Colonic mucosa (tissue), 4 donors: ENCODE measurements around the gene ELOB. TPM values are rescaled to one million over a fixed set of nuclear protein-coding genes. Genes with fewer than 3 reads are reported as not detected.

Experiments
- DNase-seq: peaks from one replicate; pipeline ENCODE4 v3.0.0-alpha.2; 2020
- H3K27ac ChIP-seq: fragments of 200-600 bp; one replicate; pipeline ENCODE4 v1.8.0; 2021
- H3K27me3 ChIP-seq: fragments of 200-600 bp; one replicate; pipeline ENCODE4 v1.8.0; 2021
- H3K36me3 ChIP-seq: fragments of 200-600 bp; one replicate; pipeline ENCODE4 v1.8.0; 2021
- H3K4me1 ChIP-seq: fragments of 200-600 bp; one replicate; pipeline ENCODE4 v1.8.0; 2021; ENCODE audit warnings: mild to moderate bottlenecking
- H3K4me3 ChIP-seq: fragments of 200-600 bp; one replicate; pipeline ENCODE4 v1.8.0; 2021
- H3K9ac ChIP-seq, 2 donors: one replicate each; pipeline ENCODE4 v1.7.0; 2013; ENCODE audit warnings: control low read depth in 2 of 2, low read depth in 2 of 2, low read length in 2 of 2
- H3K9me3 ChIP-seq: fragments of 200-600 bp; one replicate; pipeline ENCODE4 v1.8.0; 2021
- CTCF ChIP-seq: fragments of 200-600 bp; IDR thresholded peaks from one replicate; pipeline ENCODE4 v1.8.0; 2022; ENCODE audit warnings: antibody characterized with exemption, mild to moderate bottlenecking
- intact Hi-C: fragments of 100-400 bp; cut with DNase I; formaldehyde crosslinking; loops from one replicate; pipeline ENCODE4 v1.14.1; 2022
- total RNA-seq, 2 donors: library from RNA; stranded (reverse); fragmentation: NEBNext Ultra II Directional in 1 of 2; extraction: Animal tissue kit (Norgen Biotek cat#: 25700) in 1 of 2; gene quantifications; one replicate each; pipeline ENCODE4 v1.2.1, GENCODE V29; 2021
- donor health status: healthy.
- donor health status: DM: no; HTN: no; CAD: no.
- donor health status: DM: no; HTN: no; CAD: no.

ELOB gene
- total RNA-seq, 2 donors from 2014 or later, result 230 to 333 TPM

- DNase-seq, result no peak
- H3K27ac ChIP-seq, result no peak overlapping the region
- no peaks in the 10 kb centered on the region for H3K36me3 ChIP-seq
- no peak for TF ChIP-seq CTCF
- no peak overlapping the region for H3K9ac ChIP-seq
- H3K27me3 ChIP-seq, result no peaks in the 10 kb centered on the region
- no peak overlapping the region for H3K4me3 ChIP-seq
- no peaks in the 10 kb centered on the region for H3K4me1 ChIP-seq
- H3K9me3 ChIP-seq, result no peaks in the 10 kb centered on the region
- intact Hi-C loops, result no loop called here
Measured at GRCh38 chr16:2739625-2740430, 37.3 kb downstream of the ELOB start.

GRCh38 chr16:2738615-2739014, 38.5 kb downstream of the ELOB start:
- Histone ChIP-seq H3K4me1 (no peaks in the 10 kb centered on the region), H3K4me3 (no peak overlapping the region), H3K9ac (no peak overlapping the region), H3K36me3 (no peaks in the 10 kb centered on the region), H3K27ac (no peak overlapping the region), H3K9me3 (no peaks in the 10 kb centered on the region), H3K27me3 (no peaks in the 10 kb centered on the region)
- intact Hi-C loops, result no loop called here
- no peak for TF ChIP-seq CTCF
- no peak for DNase-seq

- intact Hi-C loops, result no loop called here
- Histone ChIP-seq H3K9me3 (no peaks in the 10 kb centered on the region), H3K27me3 (no peaks in the 10 kb centered on the region), H3K4me3 (no peak overlapping the region), H3K27ac (no peak overlapping the region), H3K9ac (no peak overlapping the region), H3K4me1 (no peaks in the 10 kb centered on the region), H3K36me3 (no peaks in the 10 kb centered on the region)
- DNase-seq, result no peak
- TF ChIP-seq CTCF, result no peak
Measured at GRCh38 chr16:2737895-2738418, 39.1 kb downstream of the ELOB start.

GRCh38 chr16:2737238-2737605, 39.9 kb downstream of the ELOB start:
- Histone ChIP-seq H3K4me3 (no peak overlapping the region), H3K9me3 (no peaks in the 10 kb centered on the region), H3K9ac (no peak overlapping the region), H3K27me3 (no peaks in the 10 kb centered on the region), H3K36me3 (no peaks in the 10 kb centered on the region), H3K27ac (no peak overlapping the region), H3K4me1 (no peaks in the 10 kb centered on the region)
- no peak for DNase-seq
- TF ChIP-seq CTCF, result no peak
- intact Hi-C loops, result no loop called here

GRCh38 chr16:2736476-2737237, 40.4 kb downstream of the ELOB start:
- no peak for TF ChIP-seq CTCF
- Histone ChIP-seq H3K9ac (no peak overlapping the region), H3K27ac (no peak overlapping the region), H3K4me1 (no peaks in the 10 kb centered on the region), H3K36me3 (no peaks in the 10 kb centered on the region), H3K27me3 (no peaks in the 10 kb centered on the region), H3K4me3 (no peak overlapping the region), H3K9me3 (no peaks in the 10 kb centered on the region)
- DNase-seq, result no peak
- intact Hi-C loops, result no loop called here
